KG1 (cell line): ENCODE measurements around the gene TRPV4.
A peak's percentile ranks its signal among the peaks of the same experiment; 100 is the strongest.

Source experiments
- DNase-seq: peaks from one replicate; lab custom pipeline; 2025; lab: John Stamatoyannopoulos, UW

TRPV4 gene

DNA sequence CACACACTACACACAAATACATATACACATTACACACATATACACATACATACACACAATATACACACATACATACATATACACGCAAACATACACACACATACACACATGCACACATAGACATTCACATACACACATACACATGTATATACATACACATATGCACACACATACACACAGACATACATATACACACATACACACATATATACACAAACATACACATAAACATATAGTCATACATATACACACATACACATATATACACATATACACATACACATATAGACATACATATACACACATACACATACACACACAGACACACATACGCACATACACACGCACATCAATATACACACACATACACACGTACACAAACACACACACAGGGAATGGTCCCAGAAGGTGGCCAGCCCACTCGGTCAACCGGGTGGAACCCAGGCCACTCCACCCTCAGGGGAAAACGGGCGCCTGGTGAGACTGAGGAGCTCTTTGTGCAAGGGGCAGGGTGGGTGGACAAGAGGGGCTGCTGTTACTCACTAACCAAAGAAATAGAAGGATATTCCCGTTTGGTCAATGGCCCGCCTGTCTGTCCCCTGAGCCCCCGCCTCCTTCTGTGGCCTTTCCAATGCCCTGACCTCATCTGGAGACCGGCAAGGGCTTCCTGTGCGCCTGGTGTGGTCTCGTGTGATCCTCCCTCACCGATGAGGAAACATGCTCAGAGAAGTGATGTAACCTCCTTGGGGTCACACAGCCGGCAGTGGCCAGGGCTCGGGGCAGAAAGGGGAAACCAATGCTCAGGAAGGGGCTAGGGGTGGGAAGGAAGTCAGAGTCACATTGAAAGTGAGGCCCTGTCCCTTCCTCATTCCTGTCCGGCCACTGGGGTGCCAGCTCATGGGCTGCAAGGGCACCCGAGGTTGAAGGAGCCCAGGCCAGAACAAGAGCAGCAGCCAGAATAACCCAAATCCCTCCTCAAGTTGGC lies 5.3 kb downstream of the TRPV4 start:
- DNase-seq = peak; percentile 20

DNA sequence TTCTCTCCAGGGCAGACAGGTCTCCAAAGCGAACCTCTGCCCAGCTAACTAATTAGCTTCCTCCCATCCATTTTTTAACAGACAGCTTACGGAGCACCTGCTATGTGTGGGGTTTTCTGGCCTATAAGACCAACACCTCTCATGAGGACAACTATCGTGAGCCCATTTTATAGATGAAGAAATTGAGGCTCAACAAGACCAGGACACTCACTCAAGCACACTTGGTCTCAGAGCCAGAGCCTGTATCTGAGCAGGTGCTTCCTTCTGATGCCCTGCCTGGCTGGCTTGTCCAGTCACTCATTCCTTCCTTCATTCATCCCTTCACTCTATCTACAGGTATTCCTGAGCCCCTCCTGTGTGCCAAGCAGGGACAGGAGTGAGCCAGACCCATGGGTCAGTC lies 6.1 kb downstream of the TRPV4 start:
- no peak for DNase-seq

DNA sequence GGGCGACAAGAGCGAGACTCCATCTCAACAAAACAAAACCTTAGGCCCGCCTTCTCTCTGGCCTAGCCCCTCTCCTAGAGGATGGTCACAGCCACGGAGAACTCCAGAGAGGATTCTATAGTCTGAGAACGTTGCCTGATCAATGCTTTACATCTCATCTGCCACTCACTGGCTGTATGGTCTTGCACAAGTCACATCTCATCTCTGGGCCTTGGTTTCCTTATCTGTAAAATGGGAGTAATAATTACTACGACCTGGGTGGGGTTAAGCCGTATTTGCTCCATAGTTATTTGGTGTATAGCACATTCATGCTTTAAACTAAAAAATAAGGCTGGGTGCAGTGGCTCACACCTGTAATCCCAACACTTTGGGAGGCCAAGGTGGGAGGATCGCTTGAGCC lies 8.5 kb downstream of the TRPV4 start:
- DNase-seq = no peak

DNA sequence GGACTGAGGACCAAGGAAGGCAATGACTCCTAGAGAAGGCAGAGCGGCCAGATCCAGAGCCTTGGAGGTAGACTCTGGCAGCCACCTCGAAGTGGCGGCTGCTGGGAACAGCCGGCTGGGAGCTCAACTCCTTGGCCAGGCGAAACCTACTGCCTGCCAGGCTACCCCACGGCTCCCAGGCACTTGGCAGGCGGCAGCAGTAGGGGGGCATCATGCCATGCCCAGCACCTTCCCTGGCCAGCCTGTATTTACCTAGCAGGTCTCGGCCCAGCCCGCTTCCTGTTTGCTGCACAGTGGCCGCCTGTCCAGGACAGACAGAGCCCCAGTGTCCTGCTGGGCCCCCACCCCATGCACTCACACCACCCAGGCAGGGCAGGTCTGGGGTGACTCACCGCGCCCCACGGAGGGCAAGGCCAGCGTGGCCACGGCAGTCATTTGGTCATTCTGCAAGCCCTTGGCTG lies 10.2 kb downstream of the TRPV4 start:
- DNase-seq = no peak

DNA sequence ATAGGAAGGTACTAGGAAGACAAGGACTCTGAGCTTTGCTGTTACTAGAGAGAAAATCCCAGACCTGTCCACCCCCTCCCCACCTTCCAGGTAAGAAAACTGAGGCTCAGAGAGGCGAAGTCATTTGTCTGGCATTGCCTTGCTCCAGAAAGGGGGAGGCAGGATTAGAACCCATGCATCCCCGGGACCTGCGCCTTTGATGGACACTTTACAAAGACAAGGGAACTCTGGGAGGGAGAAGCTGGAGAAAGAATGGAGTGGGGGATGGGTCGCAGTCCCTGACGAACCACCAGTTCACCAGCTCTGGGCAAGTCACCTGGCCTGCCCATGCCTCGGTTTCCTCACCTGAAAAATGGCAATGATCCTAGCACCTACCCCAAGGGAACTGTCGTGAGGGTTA lies 10.8 kb downstream of the TRPV4 start:
- DNase-seq = no peak

DNA sequence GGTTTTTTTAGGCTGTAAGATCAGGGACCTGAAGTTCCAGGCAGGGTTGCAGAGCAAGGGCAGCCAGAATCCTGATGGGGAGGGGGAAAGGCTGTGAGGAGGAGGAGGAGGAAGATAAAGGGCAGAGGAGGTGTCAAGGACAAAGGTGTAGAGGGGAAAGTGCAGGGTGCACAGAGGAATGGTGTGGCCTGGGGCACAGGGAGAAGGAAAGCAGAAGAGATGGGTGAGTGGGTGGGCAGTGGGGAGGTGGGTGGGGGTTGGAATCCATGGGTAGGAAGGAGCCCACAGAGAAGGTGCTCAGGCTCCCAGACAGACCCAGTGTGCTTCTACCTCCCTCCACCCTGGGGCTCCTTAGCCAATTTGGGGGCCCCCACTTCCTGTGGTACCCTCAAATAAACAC lies 11.2 kb downstream of the TRPV4 start:
- no peak for DNase-seq

DNA sequence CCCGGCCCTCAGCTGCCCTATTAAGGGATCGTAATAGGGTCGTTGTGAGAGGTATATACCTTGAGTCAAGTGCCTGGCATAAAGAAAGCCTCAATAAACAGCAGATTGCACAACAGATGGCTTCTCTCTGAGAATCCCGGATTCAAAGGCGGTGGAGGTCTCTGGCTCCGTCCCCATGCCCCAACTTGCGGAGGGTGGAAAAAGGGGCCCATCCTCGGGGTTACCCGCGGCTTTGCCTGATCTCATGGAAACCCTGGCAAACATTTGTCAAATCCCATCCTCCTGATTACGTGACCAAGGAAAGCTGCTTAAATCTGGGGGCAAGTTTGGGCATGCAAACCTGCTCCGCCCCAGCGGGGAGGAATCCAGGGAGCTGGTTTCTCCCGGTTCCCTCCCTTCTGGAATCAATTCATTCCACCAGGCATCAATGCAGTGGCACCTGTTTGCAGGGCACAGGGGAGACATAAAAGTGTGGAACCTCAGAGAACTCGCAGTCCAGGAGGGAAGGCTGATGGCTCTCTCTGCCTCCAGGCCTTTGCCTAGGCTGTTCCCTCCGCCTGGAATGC lies 12.3 kb downstream of the TRPV4 start:
- DNase-seq = no peak

DNA sequence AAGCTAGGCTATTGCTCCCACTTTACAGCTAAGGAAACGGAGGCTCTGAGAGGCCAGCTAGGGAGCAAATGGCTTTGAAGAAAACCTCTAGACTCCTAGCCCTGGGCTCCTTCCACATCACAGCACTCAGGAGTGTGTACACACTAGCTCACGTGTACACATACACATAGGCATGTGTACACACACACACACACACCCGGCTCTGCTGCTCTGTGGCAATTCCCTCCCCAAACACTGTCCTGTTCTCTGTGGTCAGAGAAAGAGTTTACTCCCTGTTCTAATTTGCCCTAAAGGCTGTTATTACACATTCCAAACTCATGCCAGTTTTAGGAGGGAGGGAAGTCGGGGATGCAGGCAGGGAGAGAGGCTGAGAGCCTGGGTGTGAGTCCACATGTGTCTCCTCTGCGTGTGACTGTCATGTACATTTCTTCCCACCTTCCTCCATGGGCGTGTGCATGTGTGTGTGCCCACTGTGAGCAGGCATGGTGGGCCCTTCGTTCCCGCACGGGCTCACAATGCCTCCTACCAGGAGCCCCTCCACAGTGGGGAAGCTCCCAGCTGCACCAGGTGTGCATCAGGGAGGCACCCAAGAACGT lies 14.2 kb downstream of the TRPV4 start:
- DNase-seq = no peak

DNA sequence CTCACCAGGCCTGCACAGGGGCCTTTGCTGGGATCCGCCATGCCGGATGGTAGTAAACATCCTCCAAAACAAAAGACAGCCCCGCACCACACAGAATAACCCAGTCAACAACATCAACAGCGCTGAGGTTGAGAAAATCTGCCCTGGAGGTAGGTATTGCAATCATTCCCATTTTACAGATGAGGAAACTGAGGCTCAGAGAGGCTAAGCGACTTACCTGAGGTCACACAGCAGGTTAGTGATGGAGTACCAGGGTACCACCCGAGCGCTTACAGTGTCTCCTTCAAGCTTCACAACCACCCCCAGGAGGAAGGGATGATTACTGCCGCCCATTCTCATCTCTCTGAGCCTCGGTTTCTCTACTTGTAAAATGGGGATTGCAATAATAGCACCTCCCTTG lies 14.9 kb downstream of the TRPV4 start:
- DNase-seq = no peak

DNA sequence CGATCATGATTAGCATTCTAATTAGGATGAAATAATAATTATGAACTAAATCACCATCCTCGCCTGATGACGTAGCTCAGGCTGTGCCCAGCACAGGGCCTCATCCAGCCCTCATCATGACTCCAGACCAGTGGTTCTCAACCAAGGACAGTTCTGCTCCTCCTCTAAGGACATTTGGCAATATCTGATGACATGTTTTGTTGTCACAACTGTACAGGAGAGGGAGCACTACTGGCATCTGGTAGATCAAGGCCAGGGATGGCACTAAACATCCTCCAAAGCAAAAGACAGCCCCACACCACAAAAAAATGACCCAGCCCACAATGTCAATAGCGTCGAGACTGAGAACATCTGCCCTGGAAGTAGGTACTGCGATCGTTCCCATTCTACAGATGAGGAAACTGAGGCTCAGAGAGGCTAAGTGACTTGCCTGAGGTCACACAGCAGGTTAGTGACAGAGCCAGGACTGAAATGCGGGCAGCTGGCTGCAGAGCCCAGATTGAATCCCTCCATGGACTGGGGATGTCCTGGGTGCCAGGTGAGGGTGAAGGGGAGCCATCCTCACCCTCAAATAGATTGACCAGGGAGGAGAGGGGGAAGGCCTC lies 15.5 kb downstream of the TRPV4 start:
- DNase-seq = no peak

DNA sequence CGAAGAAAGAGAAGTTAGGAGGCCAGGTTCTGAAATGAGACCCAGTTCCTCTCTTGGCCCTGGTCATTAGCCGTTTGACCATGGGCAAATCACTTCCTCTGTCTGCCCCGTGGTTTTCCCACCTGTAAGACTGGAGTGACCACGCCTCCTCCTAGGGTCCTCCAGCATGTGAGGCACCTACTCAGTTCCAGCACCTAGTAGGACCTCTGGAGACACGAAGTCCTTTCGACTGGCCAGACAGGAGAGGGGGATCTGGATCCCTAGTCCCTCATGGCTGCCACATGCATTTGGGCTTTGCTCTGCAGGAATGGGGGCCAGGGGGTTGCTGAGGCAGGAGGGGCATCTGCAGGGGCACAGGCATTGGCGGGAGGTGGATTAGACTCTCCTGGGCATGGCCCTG lies 16.3 kb downstream of the TRPV4 start:
- DNase-seq = no peak

DNA sequence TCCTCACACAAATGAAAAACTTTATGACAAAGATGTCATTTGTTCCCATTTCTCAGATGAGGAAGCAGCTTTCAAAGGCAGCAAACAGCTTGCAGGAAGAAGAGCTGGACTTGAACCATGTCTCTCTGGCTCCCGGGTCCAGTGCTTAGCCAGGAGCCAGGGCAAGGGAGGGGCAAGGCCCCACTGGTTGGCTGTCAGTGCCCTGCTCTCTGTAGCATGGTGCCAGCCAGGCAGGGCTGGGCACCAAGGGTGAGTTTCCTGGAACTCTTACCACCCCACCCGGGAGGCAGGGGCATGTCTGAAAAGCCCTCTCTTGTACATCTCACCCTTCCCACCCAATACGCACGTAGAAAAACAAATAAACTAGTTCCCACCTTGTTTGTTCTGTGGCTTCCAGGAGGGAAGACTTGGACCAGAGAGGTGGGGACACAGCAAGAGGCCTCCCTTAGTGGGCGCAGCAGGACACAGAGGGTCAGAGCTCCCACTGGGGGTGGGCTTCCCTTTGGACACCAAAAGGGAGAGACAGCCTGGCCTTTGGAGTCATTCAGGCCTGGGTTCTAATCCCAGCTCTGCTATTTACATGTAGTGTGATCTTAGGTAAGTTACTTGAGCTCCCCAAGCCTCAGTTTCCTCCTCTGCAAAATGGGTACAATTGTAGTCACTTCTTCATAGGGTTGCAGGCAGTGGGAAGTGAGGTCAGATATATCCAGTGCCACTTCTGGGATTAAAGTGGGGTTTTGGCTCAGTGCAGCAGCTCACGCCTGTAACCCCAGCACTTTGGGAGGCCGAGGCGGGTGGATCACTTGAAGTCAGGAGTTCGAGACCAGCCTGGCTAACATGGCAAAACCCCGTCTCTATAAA lies 17.2 kb downstream of the TRPV4 start:
- no peak for DNase-seq

DNA sequence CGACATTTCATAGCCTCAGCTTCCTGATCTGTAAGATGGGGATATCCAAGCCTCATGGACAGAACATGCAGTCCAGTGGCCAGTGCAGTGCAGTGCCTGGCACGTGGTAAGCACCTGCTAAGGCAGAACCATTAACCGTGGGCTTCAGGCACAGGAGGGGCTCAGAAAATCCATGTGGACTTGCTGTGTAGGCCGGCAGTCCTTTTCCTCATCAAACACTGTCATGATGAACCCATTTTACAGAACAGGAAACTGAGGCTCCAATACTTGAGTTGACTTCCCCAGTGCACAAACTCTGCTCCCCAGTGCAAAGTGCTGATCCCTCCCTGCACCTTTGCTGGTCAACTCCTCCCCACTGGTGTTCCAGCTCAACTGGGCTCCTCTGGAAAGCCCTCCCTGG lies 18.0 kb downstream of the TRPV4 start:
- no peak for DNase-seq

DNA sequence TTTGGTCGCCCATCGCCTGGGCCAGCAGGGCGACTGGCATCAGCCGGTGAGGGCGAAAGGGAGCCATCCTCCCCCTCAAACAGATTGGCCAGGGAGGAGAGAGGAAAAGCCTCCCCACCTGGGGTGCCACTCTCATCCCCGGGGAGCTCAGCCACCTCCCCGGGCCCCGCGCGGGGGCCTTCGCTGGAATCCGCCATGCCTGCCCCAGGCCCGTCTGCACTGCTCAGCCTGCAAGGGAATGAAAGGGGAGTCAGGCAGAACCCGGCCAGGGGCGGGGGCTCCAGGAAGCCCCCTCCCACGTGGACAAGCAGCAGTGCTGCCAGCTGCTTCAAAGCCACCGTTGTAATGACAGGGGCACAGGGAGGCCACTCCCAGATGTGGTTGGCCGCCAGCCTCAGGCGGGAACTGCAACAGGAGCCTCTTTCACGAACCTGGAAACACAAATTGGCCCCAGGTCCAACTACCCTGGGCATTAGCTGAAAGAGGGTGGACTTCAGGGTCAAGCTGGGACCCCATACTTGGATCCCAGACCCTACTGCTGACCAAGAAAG lies 18.5 kb downstream of the TRPV4 start:
- no peak for DNase-seq

DNA sequence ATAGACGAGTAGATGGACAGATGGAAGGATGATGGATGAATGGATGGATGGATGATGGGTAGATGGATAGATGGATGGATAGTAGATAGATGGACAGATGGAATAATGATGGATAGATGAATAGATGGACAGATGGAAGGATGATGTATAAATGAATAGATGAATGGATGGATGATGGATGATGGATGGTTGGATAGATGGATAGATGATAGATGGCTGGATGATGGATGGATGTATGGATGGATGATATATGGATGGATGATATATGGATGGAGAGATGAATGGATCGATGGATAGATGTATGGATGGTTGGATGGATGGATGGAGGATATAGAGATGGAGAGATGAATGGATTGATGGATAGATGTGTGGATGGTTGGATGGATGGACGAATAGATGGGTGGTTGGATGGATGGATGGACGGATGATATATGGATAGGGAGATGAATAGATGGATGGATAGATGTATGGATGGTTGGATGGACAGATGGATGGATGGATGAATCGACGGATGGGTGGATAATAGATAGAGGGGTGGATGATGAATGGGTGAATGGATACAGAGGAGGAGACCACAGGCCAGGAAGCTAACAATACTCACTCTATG lies 19.3 kb downstream of the TRPV4 start:
- DNase-seq = no peak

DNA sequence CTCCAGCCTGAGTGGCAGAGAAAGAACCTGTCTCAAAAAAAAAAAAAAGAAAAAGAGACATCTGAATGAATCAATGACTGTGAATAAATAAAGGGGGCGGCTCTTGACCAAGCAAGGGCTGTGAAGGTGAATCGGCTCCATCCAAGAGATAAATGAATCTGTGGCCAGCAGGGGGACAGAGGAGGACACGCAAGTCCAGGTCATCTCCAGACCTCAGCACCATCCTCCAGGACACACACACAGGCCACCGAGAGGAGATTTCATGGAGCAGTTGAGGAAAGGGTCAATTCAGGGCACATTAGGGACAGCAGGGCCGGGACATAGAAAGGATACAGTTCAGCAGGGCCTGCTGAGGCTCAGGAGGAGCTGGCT lies 21.6 kb downstream of the TRPV4 start:
- no peak for DNase-seq

DNA sequence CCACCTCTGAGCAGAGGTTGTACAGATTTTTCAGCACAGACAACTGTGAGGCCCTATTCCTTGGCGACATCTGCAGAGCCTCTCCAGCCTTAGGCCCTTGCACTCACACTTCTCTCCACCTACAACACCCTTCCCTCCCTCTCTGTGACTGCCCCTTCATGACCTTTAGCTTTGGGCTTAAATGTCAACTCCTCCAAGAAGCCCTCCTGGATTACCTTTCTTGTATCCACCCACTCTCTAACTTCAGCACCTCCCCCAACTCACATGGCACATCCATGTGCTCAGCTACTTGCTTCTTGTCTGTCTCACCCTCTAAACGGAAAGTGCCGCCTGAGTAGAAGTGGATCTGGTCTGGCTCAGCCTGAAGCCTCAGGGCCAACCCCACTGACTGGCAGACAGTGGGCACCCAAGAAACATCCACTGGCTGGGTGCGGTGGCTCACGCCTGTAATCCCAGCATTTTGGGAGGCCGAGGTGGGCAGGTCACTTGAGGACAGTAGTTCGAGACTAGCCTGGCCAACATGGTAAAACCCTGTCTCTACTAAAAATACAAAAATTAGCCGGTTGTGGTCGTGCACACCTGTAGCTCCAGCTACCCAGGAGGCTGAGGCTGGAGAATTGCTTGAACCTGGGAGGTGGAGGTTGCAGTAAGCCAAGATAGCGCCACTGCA lies 22.1 kb downstream of the TRPV4 start:
- DNase-seq = no peak

DNA sequence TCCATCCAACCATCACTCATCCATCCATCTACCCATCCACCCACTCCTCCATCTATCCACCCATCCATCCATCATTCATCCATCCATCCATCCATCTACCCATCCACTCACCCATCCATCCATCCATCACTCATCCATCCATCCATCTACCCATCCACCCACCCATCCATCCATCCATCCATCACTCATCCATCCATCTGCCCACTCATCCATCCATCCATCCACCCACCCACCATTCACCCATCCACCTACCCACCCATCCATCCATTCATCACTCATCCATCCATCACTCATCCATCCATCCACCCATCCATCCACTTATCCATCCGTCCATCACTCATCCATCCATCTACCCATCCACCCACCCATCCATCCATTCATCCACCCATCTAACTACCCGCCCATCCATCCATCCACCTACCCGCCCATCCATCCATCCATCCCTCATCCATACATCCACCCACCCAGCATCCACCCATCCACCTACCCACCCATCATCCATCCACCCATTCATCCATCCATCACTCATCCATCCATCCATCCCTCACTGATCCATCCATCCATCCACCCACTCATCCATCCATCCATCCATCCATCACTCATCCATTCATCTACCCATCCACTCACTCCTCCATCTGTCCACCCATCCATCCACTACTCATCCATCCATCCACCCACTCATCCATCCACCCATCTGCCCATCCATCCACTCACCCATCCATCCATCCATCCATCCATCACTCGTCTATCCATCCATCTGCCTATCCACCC lies 24.1 kb downstream of the TRPV4 start:
- no peak for DNase-seq

DNA sequence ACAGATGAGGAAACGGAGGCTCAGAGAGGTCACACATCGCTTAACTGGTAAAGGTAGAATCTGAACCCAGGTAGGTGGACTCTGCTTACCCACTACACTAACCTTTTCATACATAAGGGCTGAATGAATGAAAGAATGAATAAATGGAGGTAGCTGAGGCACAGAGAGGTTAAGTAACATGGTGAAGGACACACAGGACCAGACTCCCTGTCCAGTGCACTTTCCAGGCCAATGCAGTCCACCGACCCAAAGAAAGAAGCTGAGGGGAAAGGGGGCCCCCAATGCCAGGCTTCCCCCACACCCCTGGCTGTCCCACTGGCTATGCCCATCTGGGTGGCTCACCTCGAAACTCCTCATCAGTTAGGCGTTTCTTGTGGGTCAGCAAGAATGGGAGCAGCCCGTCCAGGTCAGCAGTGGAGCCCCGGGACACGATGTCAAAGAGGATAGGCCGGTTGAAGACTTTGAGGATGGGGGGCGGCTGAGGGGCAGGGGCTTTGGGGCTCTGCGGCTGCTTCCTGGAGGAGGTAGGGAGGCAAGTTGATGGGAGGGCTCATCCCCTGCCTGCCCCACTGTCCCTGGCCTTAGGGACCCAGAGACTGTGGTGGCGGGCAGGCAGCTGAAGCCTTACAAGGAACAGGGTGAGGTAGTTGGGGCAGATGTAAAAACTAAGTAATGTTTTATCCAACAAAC lies 25.1 kb downstream of the TRPV4 start:
- DNase-seq = no peak
